ENCODE results near the gene CHRNB4.

DNA sequence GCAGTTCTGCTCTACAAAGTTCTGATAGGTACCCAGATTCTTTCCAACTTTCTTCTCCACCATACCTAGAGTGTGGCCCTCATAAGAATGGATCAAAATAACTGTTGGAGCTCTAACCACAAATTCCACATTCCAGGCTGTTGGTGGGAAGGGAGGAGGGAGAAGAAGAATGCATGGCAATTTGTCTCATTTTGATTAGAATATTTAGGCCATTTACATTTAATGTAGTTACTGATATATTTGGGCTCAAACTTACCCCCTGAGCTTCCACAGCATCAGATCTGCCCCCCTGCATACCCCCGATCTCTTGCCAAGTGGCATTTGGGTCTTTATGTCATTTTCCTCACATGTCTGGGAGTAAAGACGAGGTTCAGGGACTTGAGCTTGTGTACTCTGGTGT, 7.7 kb downstream of the CHRNB4 start:
- TF ChIP-seq, protein P1, sequence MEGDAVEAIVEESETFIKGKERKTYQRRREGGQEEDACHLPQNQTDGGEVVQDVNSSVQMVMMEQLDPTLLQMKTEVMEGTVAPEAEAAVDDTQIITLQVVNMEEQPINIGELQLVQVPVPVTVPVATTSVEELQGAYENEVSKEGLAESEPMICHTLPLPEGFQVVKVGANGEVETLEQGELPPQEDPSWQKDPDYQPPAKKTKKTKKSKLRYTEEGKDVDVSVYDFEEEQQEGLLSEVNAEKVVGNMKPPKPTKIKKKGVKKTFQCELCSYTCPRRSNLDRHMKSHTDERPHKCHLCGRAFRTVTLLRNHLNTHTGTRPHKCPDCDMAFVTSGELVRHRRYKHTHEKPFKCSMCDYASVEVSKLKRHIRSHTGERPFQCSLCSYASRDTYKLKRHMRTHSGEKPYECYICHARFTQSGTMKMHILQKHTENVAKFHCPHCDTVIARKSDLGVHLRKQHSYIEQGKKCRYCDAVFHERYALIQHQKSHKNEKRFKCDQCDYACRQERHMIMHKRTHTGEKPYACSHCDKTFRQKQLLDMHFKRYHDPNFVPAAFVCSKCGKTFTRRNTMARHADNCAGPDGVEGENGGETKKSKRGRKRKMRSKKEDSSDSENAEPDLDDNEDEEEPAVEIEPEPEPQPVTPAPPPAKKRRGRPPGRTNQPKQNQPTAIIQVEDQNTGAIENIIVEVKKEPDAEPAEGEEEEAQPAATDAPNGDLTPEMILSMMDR (IDR thresholded peaks at IDR 0.05): no peak
- TF ChIP-seq POLR2AphosphoS5 (IDR thresholded peaks at IDR 0.05): no peak
- TF ChIP-seq EP300 (IDR thresholded peaks at IDR 0.05; ENCODE audit: low read depth): no peak
